Activated naive CD8-positive, alpha-beta T cell (primary cell): ENCODE data around the gene LRP1.
"Not testable (repeated sequence)": the region's sequence is repeated elsewhere in the genome, so short reads cannot be mapped to it uniquely, and the experiment has no call there.

Source experiments
- H3K27ac Mint-ChIP-seq: one replicate; pipeline ENCODE4 v1.8.0; 2021; ENCODE audit warnings: mixed read lengths
- H3K27me3 Mint-ChIP-seq: one replicate; pipeline ENCODE4 v1.8.0; 2021; ENCODE audit warnings: mixed read lengths
- H3K36me3 Mint-ChIP-seq: one replicate; pipeline ENCODE4 v1.8.0; 2021; ENCODE audit warnings: mixed read lengths
- H3K4me1 Mint-ChIP-seq: one replicate; pipeline ENCODE4 v1.8.0; 2021; ENCODE audit warnings: low read depth, mixed read lengths
- H3K4me3 Mint-ChIP-seq: one replicate; pipeline ENCODE4 v1.8.0; 2021; ENCODE audit warnings: mild to moderate bottlenecking, mixed read lengths
- H3K9me3 Mint-ChIP-seq: one replicate; pipeline ENCODE4 v1.8.0; 2021; ENCODE audit warnings: low read depth, mixed read lengths

LRP1 gene

GRCh38 chr12:57119294-57120085, 8.8 kb upstream of the LRP1 start:
- Mint-ChIP-seq H3K36me3 (no peaks in the 10 kb centered on the region), H3K27me3 (no peaks in the 10 kb centered on the region), H3K27ac (no peak overlapping the region), H3K4me1 (peaks cover 5% of the 10 kb centered on the region), H3K4me3 (no peak overlapping the region), H3K9me3 (no peaks in the 10 kb centered on the region)

- H3K36me3 Mint-ChIP-seq, H3K27me3 Mint-ChIP-seq, H3K27ac Mint-ChIP-seq, H3K4me3 Mint-ChIP-seq, H3K4me1 Mint-ChIP-seq, H3K9me3 Mint-ChIP-seq: not testable (repeated sequence)
Observed at GRCh38 chr12:57120718-57121117, 7.6 kb upstream of the LRP1 start.

GRCh38 chr12:57123813-57124212, 4.5 kb upstream of the LRP1 start:
- Mint-ChIP-seq H3K4me1 (peaks cover 12% of the 10 kb centered on the region), H3K27ac (no peak overlapping the region), H3K27me3 (no peaks in the 10 kb centered on the region), H3K9me3 (no peaks in the 10 kb centered on the region), H3K4me3 (no peak overlapping the region), H3K36me3 (no peaks in the 10 kb centered on the region)

GRCh38 chr12:57124261-57124877, 3.9 kb upstream of the LRP1 start:
- no peak overlapping the region for H3K27ac Mint-ChIP-seq

GRCh38 chr12:57126061-57126460, 2.2 kb upstream of the LRP1 start:
- H3K4me3 Mint-ChIP-seq = no peak overlapping the region
- no peak overlapping the region for H3K27ac Mint-ChIP-seq
- H3K9me3 Mint-ChIP-seq = no peaks in the 10 kb centered on the region
- H3K36me3 Mint-ChIP-seq = no peaks in the 10 kb centered on the region
- H3K4me1 Mint-ChIP-seq = peaks cover 17% of the 10 kb centered on the region
- no peaks in the 10 kb centered on the region for H3K27me3 Mint-ChIP-seq

More at GRCh38 chr12:57124261-57124877, 3.9 kb upstream of the LRP1 start:
- H3K36me3 Mint-ChIP-seq = no peaks in the 10 kb centered on the region
- no peak overlapping the region for H3K4me3 Mint-ChIP-seq
- H3K9me3 Mint-ChIP-seq = no peaks in the 10 kb centered on the region
- H3K27me3 Mint-ChIP-seq = no peaks in the 10 kb centered on the region
- H3K4me1 Mint-ChIP-seq = peaks cover 12% of the 10 kb centered on the region

GRCh38 chr12:57126561-57126960, 1.7 kb upstream of the LRP1 start:
- Mint-ChIP-seq H3K27me3 (no peaks in the 10 kb centered on the region), H3K4me3 (peak overlapping the region; percentile 27), H3K9me3 (no peaks in the 10 kb centered on the region), H3K36me3 (no peaks in the 10 kb centered on the region), H3K4me1 (peaks cover 18% of the 10 kb centered on the region), H3K27ac (no peak overlapping the region)

GRCh38 chr12:57127101-57127725, 1.1 kb upstream of the LRP1 start:
- Mint-ChIP-seq H3K27ac (peak overlapping the region; percentile 16), H3K27me3 (no peaks in the 10 kb centered on the region), H3K4me3 (peak overlapping the region; percentile 85), H3K36me3 (no peaks in the 10 kb centered on the region), H3K9me3 (no peaks in the 10 kb centered on the region), H3K4me1 (peaks cover 18% of the 10 kb centered on the region)

GRCh38 chr12:57128519-57129247, 400 bp downstream of the LRP1 start:
- H3K4me1 Mint-ChIP-seq = peaks cover 18% of the 10 kb centered on the region
- no peaks in the 10 kb centered on the region for H3K36me3 Mint-ChIP-seq
- H3K27ac Mint-ChIP-seq = no peak overlapping the region
- peak overlapping the region; percentile 44 for H3K4me3 Mint-ChIP-seq
- H3K27me3 Mint-ChIP-seq = no peaks in the 10 kb centered on the region
- no peaks in the 10 kb centered on the region for H3K9me3 Mint-ChIP-seq

- H3K4me3 Mint-ChIP-seq = peak overlapping the region; percentile 68
- H3K36me3 Mint-ChIP-seq = no peaks in the 10 kb centered on the region
- no peaks in the 10 kb centered on the region for H3K9me3 Mint-ChIP-seq
- no peaks in the 10 kb centered on the region for H3K27me3 Mint-ChIP-seq
- peaks cover 14% of the 10 kb centered on the region for H3K4me1 Mint-ChIP-seq
- H3K27ac Mint-ChIP-seq = no peak overlapping the region
Observed at GRCh38 chr12:57129321-57129842, 1.1 kb downstream of the LRP1 start.

GRCh38 chr12:57129889-57130288, 1.6 kb downstream of the LRP1 start:
- H3K4me3 Mint-ChIP-seq = peak overlapping the region; percentile 68
- H3K27me3 Mint-ChIP-seq = no peaks in the 10 kb centered on the region
- H3K27ac Mint-ChIP-seq = no peak overlapping the region

GRCh38 chr12:57130941-57131340, 2.7 kb downstream of the LRP1 start:
- H3K4me3 Mint-ChIP-seq = no peak overlapping the region
- H3K4me1 Mint-ChIP-seq = peaks cover 12% of the 10 kb centered on the region
- no peaks in the 10 kb centered on the region for H3K9me3 Mint-ChIP-seq
- no peaks in the 10 kb centered on the region for H3K36me3 Mint-ChIP-seq
- H3K27ac Mint-ChIP-seq = no peak overlapping the region
- no peaks in the 10 kb centered on the region for H3K27me3 Mint-ChIP-seq

More at GRCh38 chr12:57129889-57130288, 1.6 kb downstream of the LRP1 start:
- Mint-ChIP-seq H3K36me3 (no peaks in the 10 kb centered on the region), H3K4me1 (peaks cover 12% of the 10 kb centered on the region), H3K9me3 (no peaks in the 10 kb centered on the region)

GRCh38 chr12:57131896-57132744, 3.8 kb downstream of the LRP1 start:
- Mint-ChIP-seq H3K4me1 (peaks cover 8% of the 10 kb centered on the region), H3K27me3 (no peaks in the 10 kb centered on the region), H3K4me3 (no peak overlapping the region), H3K36me3 (no peaks in the 10 kb centered on the region), H3K27ac (no peak overlapping the region), H3K9me3 (no peaks in the 10 kb centered on the region)

- Mint-ChIP-seq H3K27me3 (no peaks in the 10 kb centered on the region), H3K4me1 (peaks cover 6% of the 10 kb centered on the region), H3K36me3 (no peaks in the 10 kb centered on the region), H3K4me3 (no peak overlapping the region), H3K27ac (no peak overlapping the region), H3K9me3 (no peaks in the 10 kb centered on the region)
Observed at GRCh38 chr12:57133013-57133569, 4.8 kb downstream of the LRP1 start.

- Mint-ChIP-seq H3K27me3 (no peaks in the 10 kb centered on the region), H3K36me3 (no peaks in the 10 kb centered on the region), H3K4me1 (peaks cover 6% of the 10 kb centered on the region), H3K4me3 (no peak overlapping the region), H3K27ac (no peak overlapping the region), H3K9me3 (no peaks in the 10 kb centered on the region)
Observed at GRCh38 chr12:57133916-57134315, 5.6 kb downstream of the LRP1 start.
